Umbilical cord (tissue), 2 donors: Measurements from ENCODE around the gene PLCL1. TPM values are rescaled to one million over a fixed set of nuclear protein-coding genes. Genes with fewer than 3 reads are reported as not detected.
"Not testable (repeated sequence)": the region's sequence is repeated elsewhere in the genome, so short reads cannot be mapped to it uniquely, and the experiment has no call there.

Experiments
- DNase-seq: peaks from one replicate; pipeline ENCODE4 v3.0.0-alpha.2; 2015; ENCODE audit warnings: low spot score
- total RNA-seq: library from RNA; depleted of rRNA; stranded (reverse); fragments of >200 nt; gene quantifications from one replicate; pipeline ENCODE4 v1.2.3, GENCODE V29; 2014; ENCODE audit warnings: low replicate concordance; ENCODE audit not compliant: insufficient read depth

PLCL1 gene
- total RNA-seq, 1 donor from 2014 or later = 13.5 TPM

GRCh38 chr2:197810016-197810415 lies 5.6 kb downstream of the PLCL1 start:
- DNase-seq = no peak

GRCh38 chr2:197810491-197810890 lies 6.1 kb downstream of the PLCL1 start:
- no peak for DNase-seq

GRCh38 chr2:197813093-197813787 lies 8.8 kb downstream of the PLCL1 start:
- no peak for DNase-seq

GRCh38 chr2:197814526-197814925 lies 10.1 kb downstream of the PLCL1 start:
- DNase-seq = no peak

- DNase-seq = peak; percentile 54
Observed at GRCh38 chr2:197821550-197822289, 17.3 kb downstream of the PLCL1 start.

GRCh38 chr2:197822333-197822732 lies 17.9 kb downstream of the PLCL1 start:
- no peak for DNase-seq

- no peak for DNase-seq
Observed at GRCh38 chr2:197827618-197828017, 23.2 kb downstream of the PLCL1 start.

- DNase-seq = no peak
Observed at GRCh38 chr2:197828464-197829135, 24.2 kb downstream of the PLCL1 start.

GRCh38 chr2:197834771-197835170 lies 30.4 kb downstream of the PLCL1 start:
- not testable (repeated sequence) for DNase-seq

GRCh38 chr2:197835293-197835692 lies 30.9 kb downstream of the PLCL1 start:
- no peak for DNase-seq

GRCh38 chr2:197838036-197838435 lies 33.6 kb downstream of the PLCL1 start:
- DNase-seq = peak; percentile 70

- peak; percentile 30 for DNase-seq
Observed at GRCh38 chr2:197838579-197838978, 34.2 kb downstream of the PLCL1 start.

- DNase-seq = no peak
Observed at GRCh38 chr2:197839327-197839726, 34.9 kb downstream of the PLCL1 start.

GRCh38 chr2:197839856-197840255 lies 35.5 kb downstream of the PLCL1 start:
- no peak for DNase-seq

GRCh38 chr2:197846128-197846527 lies 41.7 kb downstream of the PLCL1 start:
- no peak for DNase-seq

- DNase-seq = no peak
Observed at GRCh38 chr2:197846777-197847176, 42.4 kb downstream of the PLCL1 start.

GRCh38 chr2:197847651-197848401 lies 43.4 kb downstream of the PLCL1 start:
- DNase-seq = no peak

- no peak for DNase-seq
Observed at GRCh38 chr2:197848602-197849001, 44.2 kb downstream of the PLCL1 start.

GRCh38 chr2:197850882-197851450 lies 46.6 kb downstream of the PLCL1 start:
- DNase-seq = no peak

- DNase-seq = no peak
Observed at GRCh38 chr2:197851451-197851850, 47.1 kb downstream of the PLCL1 start.

GRCh38 chr2:197852108-197852507 lies 47.7 kb downstream of the PLCL1 start:
- DNase-seq = no peak

- DNase-seq = no peak
Observed at GRCh38 chr2:197853549-197853948, 49.2 kb downstream of the PLCL1 start.
